Measurements from ENCODE around the gene HYPK. TPM values are rescaled to one million over a fixed set of nuclear protein-coding genes. Genes with fewer than 3 reads are reported as not detected.
"Not testable (repeated sequence)": the region's sequence is repeated elsewhere in the genome, so short reads cannot be mapped to it uniquely, and the experiment has no call there.

The HYPK gene
- total RNA-seq, 5 donors from 2014 or later (not counting 1 experiment from before 2014, with no cell fraction given): 19.2 to 23.6 (median 21.8) TPM

DNA sequence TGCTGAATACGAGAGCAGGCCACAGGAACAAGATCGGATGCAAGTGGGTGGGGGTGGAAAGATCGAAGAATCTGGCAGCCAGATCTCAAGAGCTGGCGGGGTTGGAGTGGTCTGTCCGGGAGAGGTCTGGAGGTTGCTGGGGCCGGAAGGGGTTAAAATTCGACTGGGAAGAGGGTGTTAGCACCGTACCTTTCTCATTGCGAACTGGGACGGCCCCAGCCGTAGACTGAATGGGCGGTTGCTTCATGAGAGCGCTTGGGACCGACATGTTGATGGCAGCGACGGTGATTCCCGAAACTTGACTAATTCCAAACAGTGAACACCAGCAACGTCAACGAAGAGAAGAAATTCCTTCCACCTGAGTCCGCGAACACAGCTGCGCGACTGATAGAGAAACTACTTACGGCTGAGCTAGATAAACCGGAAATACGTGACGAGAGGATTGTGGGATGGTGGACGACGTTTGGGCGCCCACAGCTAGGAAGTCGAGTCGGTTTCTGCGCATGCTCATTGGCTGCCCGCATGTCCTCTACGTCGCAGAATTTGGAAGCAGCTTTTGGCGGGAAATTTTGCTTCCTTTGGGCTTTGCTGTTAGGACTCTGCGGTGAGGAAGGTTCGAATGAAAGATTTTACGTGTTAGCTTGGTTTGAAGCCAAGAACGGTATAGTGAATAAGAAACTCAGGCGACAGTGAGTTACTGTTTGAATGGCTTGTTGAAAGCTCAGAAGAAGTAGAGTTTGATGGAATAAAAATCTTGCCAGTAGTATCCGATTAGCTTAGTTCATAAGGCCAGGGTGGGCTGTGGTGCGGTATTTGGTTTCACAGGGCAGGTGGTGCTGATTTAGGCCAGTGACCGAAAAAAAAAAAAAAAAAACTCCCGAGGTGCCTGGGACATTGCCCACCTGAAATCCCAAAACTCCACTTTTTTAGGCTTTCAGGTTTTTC, 24.2 kb downstream of the HYPK start, which contains the start of gene MFAP1:
MFAP1 (minus strand) TSS at position 389 of the 945 bp plus-strand sequence; CDS start at position 268, 121 bp downstream.
- no peaks in the 10 kb centered on the region for H3K9me3 ChIP-seq
- WGBS (ENCODE audit: insufficient coverage): 4% methylated on average over 32 of the region's 46 CpGs
- peak within 1 kb of the TSS; percentile 96 to 99 for H3K4me3 ChIP-seq (ENCODE audit: control insufficient read depth in 1 of 2, extremely low read depth in 1 of 2, low read length in 1 of 2)
- Mint-ChIP-seq H3K4me1 (peaks cover 54 to 76% (median 64%) of the 10 kb centered on the region in 3 donors), H3K27me3 (no peaks in the 10 kb centered on the region), H3K36me3 (peaks cover 3% of the 10 kb centered on the region), H3K9me3 (no peaks in the 10 kb centered on the region), H3K4me3 (peak within 1 kb of the TSS; percentile 98 to 99 (median 98)), H3K27ac (peak within 1 kb of the TSS; percentile 97 to 98)
- H3K27ac ChIP-seq (ENCODE audit: low read length): peak within 1 kb of the TSS; percentile 92
- H3K4me1 ChIP-seq (ENCODE audit: control insufficient read depth in 1 of 2, extremely low read depth in 1 of 2, insufficient read depth in 2 of 2, low read length in 2 of 2): peaks cover 32 to 58% of the 10 kb centered on the region in 2 experiments
- POLR2A ChIA-PET: interaction anchor here (0.5 to 1.6 kb wide), 18 partner anchors 8 to 738 kb away, joined by 3 to 19 read pairs (median 4); partner anchors contain the start of genes HYPK (in 2 of the 2), ELL3 (in 1 of the 2), GOLM2 (in 1 of the 2) and PDIA3 (in 1 of the 2)
- no peaks in the 10 kb centered on the region for H3K36me3 ChIP-seq (ENCODE audit: control insufficient read depth in 2 of 2, extremely low read depth in 1 of 2, insufficient read depth in 1 of 2, low read length in 1 of 2)
- CTCF ChIA-PET: interaction anchor here in 1 of 2 donors (0.6 to 1.8 kb wide), 6 partner anchors 16 to 1083 kb away, joined by 3 to 6 read pairs (median 4); partner anchors contain the start of genes ELL3, HYPK and SERINC4
- DNase-seq (peak; percentile 74 to 98 (median 89)), ATAC-seq (replicated peaks in 1 of 4) (peak; percentile 89 to 93 (median 90))
- no peaks in the 10 kb centered on the region for H3K27me3 ChIP-seq (replicated peaks in 1 of 2; ENCODE audit: control insufficient read depth in 2 of 2, extremely low read depth in 1 of 2, insufficient read depth in 2 of 2, low read length in 1 of 2)

DNA sequence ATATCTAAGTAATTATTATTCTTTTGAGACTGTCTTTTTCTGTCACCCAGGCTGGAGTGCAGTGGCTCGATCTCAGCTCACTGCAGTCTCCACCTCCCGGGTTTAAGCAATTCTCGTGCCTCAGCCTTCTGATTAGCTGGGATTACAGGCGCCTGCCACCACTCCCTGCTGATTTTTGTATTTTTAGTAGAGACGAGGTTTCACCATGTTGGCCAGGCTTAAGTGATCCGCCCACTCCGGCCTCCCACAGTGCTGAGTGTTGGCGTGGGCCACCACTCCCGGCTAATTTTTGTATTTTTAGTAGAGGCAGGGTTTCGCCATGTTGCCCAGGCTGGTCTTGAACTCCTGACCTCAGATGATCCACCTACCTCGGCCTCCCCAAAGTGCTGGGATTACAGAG, 24.9 kb downstream of the HYPK start:
- not testable (repeated sequence) for DNase-seq; H3K36me3 Mint-ChIP-seq; H3K36me3 ChIP-seq (ENCODE audit: control insufficient read depth in 2 of 2, extremely low read depth in 1 of 2, insufficient read depth in 1 of 2, low read length in 1 of 2); H3K27me3 ChIP-seq (replicated peaks in 1 of 2; ENCODE audit: control insufficient read depth in 2 of 2, extremely low read depth in 1 of 2, insufficient read depth in 2 of 2, low read length in 1 of 2); ATAC-seq (replicated peaks in 1 of 4); H3K4me3 ChIP-seq (ENCODE audit: control insufficient read depth in 1 of 2, extremely low read depth in 1 of 2, low read length in 1 of 2); H3K9me3 Mint-ChIP-seq; H3K27me3 Mint-ChIP-seq; H3K27ac ChIP-seq (ENCODE audit: low read length); H3K9me3 ChIP-seq
- Mint-ChIP-seq H3K4me1 (peaks cover 60 to 77% (median 65%) of the 10 kb centered on the region in 3 donors), H3K4me3 (peak overlapping the region in 2 of 3 donors; percentile 98 to 99), H3K27ac (peak overlapping the region in 1 of 2 donors; percentile 98)
- CTCF ChIA-PET: interaction anchor here in 1 of 2 donors (0.6 to 1.8 kb wide), 2 partner anchors 48 to 1083 kb away, joined by 5 to 6 read pairs; partner anchors contain the start of gene ELL3
- peaks cover 32 to 62% of the 10 kb centered on the region in 2 experiments for H3K4me1 ChIP-seq (ENCODE audit: control insufficient read depth in 1 of 2, extremely low read depth in 1 of 2, insufficient read depth in 2 of 2, low read length in 2 of 2)
- WGBS (ENCODE audit: insufficient coverage): 94% methylated on average over 7 of the region's 11 CpGs
- POLR2A ChIA-PET: interaction anchor here (0.6 to 1.6 kb wide), 8 partner anchors 25 to 737 kb away, joined by 3 to 11 read pairs (median 4); partner anchors contain the start of genes HYPK (in 2 of the 2), ELL3 (in 1 of the 2), GOLM2 (in 1 of the 2) and PDIA3 (in 1 of the 2)

DNA sequence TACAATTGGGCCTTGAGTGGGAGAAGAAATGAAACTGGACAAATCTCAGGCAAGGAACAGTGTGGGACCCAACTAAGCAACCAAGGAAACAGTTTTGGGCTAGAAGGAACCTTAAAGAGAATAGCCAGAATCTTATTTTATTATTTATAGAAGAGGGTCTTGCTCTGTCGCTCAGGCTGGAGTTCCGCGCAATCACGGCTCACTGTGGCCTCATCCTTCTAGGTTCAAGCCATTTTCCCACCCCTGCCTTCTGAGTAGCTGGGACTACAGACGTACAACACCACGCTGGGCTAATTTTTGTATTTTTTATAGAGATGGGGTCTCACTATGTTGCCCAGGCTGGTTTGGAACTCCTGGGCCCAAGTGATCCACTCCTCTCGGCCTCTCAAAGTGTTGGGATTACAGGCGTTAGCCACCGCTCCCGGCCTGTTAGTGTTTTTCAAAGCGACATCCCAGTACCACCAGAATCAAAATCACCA, 25.7 kb downstream of the HYPK start:
- CTCF ChIA-PET: no interaction called here
- peaks cover 3% of the 10 kb centered on the region for H3K36me3 Mint-ChIP-seq

DNA sequence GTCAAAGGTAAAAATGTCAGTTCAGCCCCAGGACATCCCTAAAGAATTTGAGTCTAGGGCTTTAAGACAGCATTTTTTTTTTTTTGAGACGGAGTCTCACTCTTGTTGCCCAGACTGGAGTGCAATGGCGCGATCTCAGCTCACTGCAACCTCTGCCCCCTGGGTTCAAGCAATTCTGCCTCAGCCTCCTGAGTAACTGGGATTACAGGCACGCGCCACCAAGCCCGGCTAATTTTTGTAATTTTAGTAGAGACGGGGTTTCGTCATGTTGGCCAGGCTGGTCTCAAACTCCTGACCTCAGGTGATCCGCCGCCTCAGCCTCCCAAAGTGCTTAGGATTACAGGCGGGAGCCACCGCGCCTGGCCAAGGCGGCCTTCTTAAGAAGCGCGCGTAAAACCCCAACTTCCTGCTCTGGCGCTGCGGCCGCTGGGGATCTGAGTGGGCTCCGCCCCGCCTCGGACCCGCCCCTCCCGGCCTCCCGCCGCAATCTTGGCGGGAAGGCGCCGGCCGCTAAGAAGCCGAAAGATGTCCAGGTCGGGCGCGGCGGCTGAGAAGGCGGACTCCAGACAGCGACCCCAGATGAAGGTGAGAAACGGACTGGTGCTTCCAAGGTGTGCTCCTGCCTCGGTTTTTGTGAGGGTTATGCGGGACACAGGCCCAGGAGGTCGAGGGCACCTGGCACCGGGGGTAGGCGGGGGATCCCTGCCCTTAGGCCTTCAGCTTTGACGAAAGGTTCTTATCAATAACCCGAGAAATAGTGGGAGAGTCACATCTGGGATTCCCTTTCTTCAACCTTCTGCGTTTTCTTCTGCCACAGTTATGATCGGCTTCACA, 26.3 kb downstream of the HYPK start, which contains the start of gene WDR76:
WDR76 (plus strand) TSS at position 495 of the 834 bp plus-strand sequence; CDS start at position 526, 31 bp downstream.
- ATAC-seq (replicated peaks in 1 of 4): peak; percentile 56 to 73 (median 66)
- peaks cover 30 to 65% of the 10 kb centered on the region in 2 experiments for H3K4me1 ChIP-seq (ENCODE audit: control insufficient read depth in 1 of 2, extremely low read depth in 1 of 2, insufficient read depth in 2 of 2, low read length in 2 of 2)
- H3K9me3 ChIP-seq: no peaks in the 10 kb centered on the region
- no peaks in the 10 kb centered on the region for H3K27me3 ChIP-seq (replicated peaks in 1 of 2; ENCODE audit: control insufficient read depth in 2 of 2, extremely low read depth in 1 of 2, insufficient read depth in 2 of 2, low read length in 1 of 2)
- H3K36me3 ChIP-seq (ENCODE audit: control insufficient read depth in 2 of 2, extremely low read depth in 1 of 2, insufficient read depth in 1 of 2, low read length in 1 of 2): no peaks in the 10 kb centered on the region
- WGBS (ENCODE audit: insufficient coverage): 1% methylated on average over 41 of the region's 48 CpGs
- peak; percentile 16 to 81 (median 44) for DNase-seq
- Mint-ChIP-seq H3K27me3 (no peaks in the 10 kb centered on the region), H3K9me3 (no peaks in the 10 kb centered on the region), H3K4me3 (peak within 1 kb of the TSS; percentile 84 to 99 (median 89)), H3K27ac (peak within 1 kb of the TSS; percentile 89 to 91), H3K36me3 (peaks cover 2% of the 10 kb centered on the region), H3K4me1 (peaks cover 55 to 69% (median 56%) of the 10 kb centered on the region in 3 donors)
- CTCF ChIA-PET: no interaction called here
- POLR2A ChIA-PET: interaction anchor here in 1 of 2 donors (1.0 kb wide), 1 partner anchor 9 kb away, joined by 4 read pairs; no protein-coding TSS in a partner anchor
- H3K4me3 ChIP-seq (ENCODE audit: control insufficient read depth in 1 of 2, extremely low read depth in 1 of 2, low read length in 1 of 2): peak within 1 kb of the TSS; percentile 46 to 72
- H3K27ac ChIP-seq (ENCODE audit: low read length): peak within 1 kb of the TSS; percentile 71

More for the DNA sequence above, 25.7 kb downstream of the HYPK start:
- Mint-ChIP-seq H3K27me3 (no peaks in the 10 kb centered on the region), H3K4me1 (peaks cover 58 to 72% (median 60%) of the 10 kb centered on the region in 3 donors), H3K27ac (peak overlapping the region; percentile 89 to 91), H3K9me3 (no peaks in the 10 kb centered on the region), H3K4me3 (peak overlapping the region; percentile 84 to 99 (median 89))
- WGBS (ENCODE audit: insufficient coverage): 98% methylated on average over 6 of the region's 11 CpGs
- ATAC-seq (replicated peaks in 1 of 4) (no peak), DNase-seq (no peak)
- POLR2A ChIA-PET: no interaction called here
- H3K4me3 ChIP-seq (ENCODE audit: control insufficient read depth in 1 of 2, extremely low read depth in 1 of 2, low read length in 1 of 2): peak overlapping the region; percentile 46 to 72
- H3K27ac ChIP-seq (ENCODE audit: low read length): peak overlapping the region; percentile 71
- no peaks in the 10 kb centered on the region for H3K9me3 ChIP-seq
- no peaks in the 10 kb centered on the region for H3K27me3 ChIP-seq (replicated peaks in 1 of 2; ENCODE audit: control insufficient read depth in 2 of 2, extremely low read depth in 1 of 2, insufficient read depth in 2 of 2, low read length in 1 of 2)
- H3K4me1 ChIP-seq (ENCODE audit: control insufficient read depth in 1 of 2, extremely low read depth in 1 of 2, insufficient read depth in 2 of 2, low read length in 2 of 2): peaks cover 32 to 62% of the 10 kb centered on the region in 2 experiments
- no peaks in the 10 kb centered on the region for H3K36me3 ChIP-seq (ENCODE audit: control insufficient read depth in 2 of 2, extremely low read depth in 1 of 2, insufficient read depth in 1 of 2, low read length in 1 of 2)

DNA sequence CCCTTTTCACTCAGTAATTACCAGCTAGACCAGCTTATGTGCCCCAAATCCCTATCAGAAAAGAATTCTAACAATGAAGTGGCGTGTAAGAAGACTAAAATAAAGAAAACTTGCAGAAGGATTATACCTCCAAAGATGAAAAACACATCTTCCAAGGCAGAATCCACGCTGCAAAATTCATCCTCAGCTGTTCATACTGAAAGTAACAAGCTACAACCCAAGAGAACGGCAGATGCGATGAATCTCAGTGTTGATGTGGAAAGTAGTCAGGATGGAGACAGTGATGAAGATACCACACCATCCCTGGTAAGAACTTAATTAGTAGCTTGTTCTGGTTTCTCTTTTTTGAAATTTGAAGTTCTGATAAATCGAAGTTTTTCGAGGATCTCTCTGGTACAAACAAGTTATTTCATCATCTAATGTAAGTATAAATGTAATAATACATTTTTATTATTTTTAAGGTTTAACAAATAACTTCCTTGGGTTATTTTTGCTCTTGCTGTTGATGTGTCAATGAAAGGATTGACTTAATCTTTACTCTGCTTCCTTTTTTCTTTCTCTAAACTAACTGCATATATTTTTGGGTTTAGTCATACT, 27.8 kb downstream of the HYPK start:
- WGBS (ENCODE audit: insufficient coverage): no CpG with 5 or more reads among the region's 6 CpGs
- Mint-ChIP-seq H3K36me3 (no peaks in the 10 kb centered on the region), H3K27me3 (no peaks in the 10 kb centered on the region), H3K4me3 (peak overlapping the region; percentile 84 to 99 (median 89)), H3K27ac (peak overlapping the region; percentile 89 to 91), H3K9me3 (no peaks in the 10 kb centered on the region), H3K4me1 (peaks cover 55 to 63% (median 57%) of the 10 kb centered on the region in 3 donors)
- no peaks in the 10 kb centered on the region for H3K9me3 ChIP-seq
- ATAC-seq (replicated peaks in 1 of 4): no peak
- H3K36me3 ChIP-seq (ENCODE audit: control insufficient read depth in 2 of 2, extremely low read depth in 1 of 2, insufficient read depth in 1 of 2, low read length in 1 of 2): no peaks in the 10 kb centered on the region
- peak overlapping the region in 1 of 2 donors; percentile 72 for H3K4me3 ChIP-seq (ENCODE audit: control insufficient read depth in 1 of 2, extremely low read depth in 1 of 2, low read length in 1 of 2)
- peak overlapping the region; percentile 71 for H3K27ac ChIP-seq (ENCODE audit: low read length)
- H3K27me3 ChIP-seq (replicated peaks in 1 of 2; ENCODE audit: control insufficient read depth in 2 of 2, extremely low read depth in 1 of 2, insufficient read depth in 2 of 2, low read length in 1 of 2): no peaks in the 10 kb centered on the region
- DNase-seq: peak in 2 of 35 experiments; percentile 10 to 46
- peaks cover 27 to 57% of the 10 kb centered on the region in 2 experiments for H3K4me1 ChIP-seq (ENCODE audit: control insufficient read depth in 1 of 2, extremely low read depth in 1 of 2, insufficient read depth in 2 of 2, low read length in 2 of 2)
- CTCF ChIA-PET: no interaction called here
- POLR2A ChIA-PET: interaction anchor here in 1 of 2 donors (0.5 to 0.7 kb wide), 3 partner anchors 19 to 877 kb away, joined by 3 to 5 read pairs (median 4); no protein-coding TSS in a partner anchor

Data from T-cell (primary cell).